Measurements from ENCODE around the gene RRAS2. TPM values are rescaled to one million over a fixed set of nuclear protein-coding genes. Genes with fewer than 3 reads are reported as not detected.

RRAS2 gene
- polyA plus RNA-seq, 1 of the 3 experiments (the other 2 are of a cell fraction) = 53.3 TPM

DNA sequence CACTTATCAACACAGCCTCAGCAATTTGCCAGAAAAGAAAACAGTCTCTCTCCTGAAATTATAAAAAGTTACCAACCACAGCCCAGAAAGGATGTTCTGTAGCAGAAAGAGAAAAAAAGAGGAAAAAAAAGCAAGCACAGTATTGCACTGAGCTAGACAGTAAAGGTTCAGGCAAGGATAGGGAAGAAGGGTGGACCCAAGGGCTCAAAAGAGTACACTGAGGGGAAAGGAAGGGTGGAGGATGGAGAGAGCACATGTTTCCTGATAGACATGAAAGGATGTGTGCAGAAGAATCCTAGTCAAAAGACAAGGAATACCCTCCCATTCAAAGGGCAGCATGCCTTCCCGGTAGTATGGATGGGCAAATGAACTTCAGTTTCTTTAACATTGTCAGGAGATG, 59.1 kb downstream of the RRAS2 start:
- CTCF ChIA-PET = interaction anchor here (0.8 to 3.5 kb wide), 20 partner anchors 9 to 775 kb away, joined by 3 to 89 read pairs (median 9); partner anchors contain the start of gene SPON1
- Histone ChIP-seq H3K4me2 (peak overlapping the region; percentile 17; the same call in 1 of the 2 replicates), H4K20me1 (ENCODE audit: insufficient read depth) (peaks cover 77% of the 10 kb centered on the region), H3F3A (replicated peaks; ENCODE audit: insufficient read depth) (peaks cover 7% of the 10 kb centered on the region), H3K4me1 (ENCODE audit: control insufficient read depth in 1 of 2, insufficient read depth in 2 of 2, low read depth in 1 of 2, low read length in 1 of 2) (peaks cover 2 to 17% of the 10 kb centered on the region in 2 experiments; a peak in 1 of 4 replicates), H3K9me2 (no peaks in the 10 kb centered on the region), H3K9ac (no peak overlapping the region), H3K27me3 (ENCODE audit: insufficient read depth) (no peaks in the 10 kb centered on the region), H3K27ac (ENCODE audit: low read depth in 2 of 2, low read length in 1 of 2) (no peak overlapping the region), H3K4me3 (ENCODE audit: low read depth in 2 of 2, low read length in 1 of 2) (no peak overlapping the region), H2AFZ (ENCODE audit: low read depth) (no peak overlapping the region), H3K9me3 (no peaks in the 10 kb centered on the region), H3K36me3 (replicated peaks in 1 of 2; ENCODE audit: control insufficient read depth in 1 of 2, insufficient read depth in 2 of 2, low read length in 1 of 2) (peaks cover 0 to 8% of the 10 kb centered on the region in 2 experiments), H3K79me2 (ENCODE audit: insufficient read depth) (peaks cover 100% of the 10 kb centered on the region)
- POLR2A ChIA-PET = no interaction called here
- no peak for DNase-seq
- TF ChIP-seq TAF1 (IDR thresholded peaks at IDR 0.05; ENCODE audit: borderline replicate concordance, low read depth, low read length) = no peak
- no peak for TF ChIP-seq JUND (IDR thresholded peaks at IDR 0.05)
- TF ChIP-seq MAX (IDR thresholded peaks at IDR 0.05; ENCODE audit: low read depth) = no peak
- TF ChIP-seq GATA2 (CRISPR knock-in tag; IDR thresholded peaks at IDR 0.05) = no peak
- no peak for TF ChIP-seq PBX3 (IDR thresholded peaks at IDR 0.05)
- TF ChIP-seq FOXM1 (IDR thresholded peaks at IDR 0.05; ENCODE audit: low read depth) = no peak
- WGBS (ENCODE audit: low lambda C conversion rate) = 88% methylated on average over 1 of the region's 1 CpG

GRCh38 chr11:14290422-14290821, 68.6 kb downstream of the RRAS2 start:
- DNase-seq = no peak
- CTCF ChIA-PET = interaction anchor here (0.5 kb wide), 1 partner anchor 110 kb away, joined by 3 read pairs; no protein-coding TSS in a partner anchor
- H3K79me2 ChIP-seq (ENCODE audit: insufficient read depth) = peaks cover 48% of the 10 kb centered on the region
- H3K9me2 ChIP-seq = no peaks in the 10 kb centered on the region
- no peak overlapping the region for H2AFZ ChIP-seq (ENCODE audit: low read depth)
- no peak overlapping the region for H3K4me2 ChIP-seq
- H4K20me1 ChIP-seq (ENCODE audit: insufficient read depth) = no peaks in the 10 kb centered on the region
- no peaks in the 10 kb centered on the region for H3K4me1 ChIP-seq (ENCODE audit: control insufficient read depth in 1 of 2, insufficient read depth in 2 of 2, low read depth in 1 of 2, low read length in 1 of 2)
- no peak for TF ChIP-seq GABPA (IDR thresholded peaks at IDR 0.05; ENCODE audit: low read depth)
- TF ChIP-seq RAD21 (IDR thresholded peaks at IDR 0.05; ENCODE audit: low read length) = no peak
- TF ChIP-seq SMC3 (IDR thresholded peaks at IDR 0.05; ENCODE audit: low read depth, low read length) = no peak
- TF ChIP-seq, protein P1, sequence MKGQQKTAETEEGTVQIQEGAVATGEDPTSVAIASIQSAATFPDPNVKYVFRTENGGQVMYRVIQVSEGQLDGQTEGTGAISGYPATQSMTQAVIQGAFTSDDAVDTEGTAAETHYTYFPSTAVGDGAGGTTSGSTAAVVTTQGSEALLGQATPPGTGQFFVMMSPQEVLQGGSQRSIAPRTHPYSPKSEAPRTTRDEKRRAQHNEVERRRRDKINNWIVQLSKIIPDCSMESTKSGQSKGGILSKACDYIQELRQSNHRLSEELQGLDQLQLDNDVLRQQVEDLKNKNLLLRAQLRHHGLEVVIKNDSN (IDR thresholded peaks at IDR 0.05; ENCODE audit: borderline replicate concordance, low read depth) = no peak
- no peak for TF ChIP-seq SIN3A (IDR thresholded peaks at IDR 0.05; ENCODE audit: borderline replicate concordance, low read depth, low read length)
- TF ChIP-seq, protein P2, sequence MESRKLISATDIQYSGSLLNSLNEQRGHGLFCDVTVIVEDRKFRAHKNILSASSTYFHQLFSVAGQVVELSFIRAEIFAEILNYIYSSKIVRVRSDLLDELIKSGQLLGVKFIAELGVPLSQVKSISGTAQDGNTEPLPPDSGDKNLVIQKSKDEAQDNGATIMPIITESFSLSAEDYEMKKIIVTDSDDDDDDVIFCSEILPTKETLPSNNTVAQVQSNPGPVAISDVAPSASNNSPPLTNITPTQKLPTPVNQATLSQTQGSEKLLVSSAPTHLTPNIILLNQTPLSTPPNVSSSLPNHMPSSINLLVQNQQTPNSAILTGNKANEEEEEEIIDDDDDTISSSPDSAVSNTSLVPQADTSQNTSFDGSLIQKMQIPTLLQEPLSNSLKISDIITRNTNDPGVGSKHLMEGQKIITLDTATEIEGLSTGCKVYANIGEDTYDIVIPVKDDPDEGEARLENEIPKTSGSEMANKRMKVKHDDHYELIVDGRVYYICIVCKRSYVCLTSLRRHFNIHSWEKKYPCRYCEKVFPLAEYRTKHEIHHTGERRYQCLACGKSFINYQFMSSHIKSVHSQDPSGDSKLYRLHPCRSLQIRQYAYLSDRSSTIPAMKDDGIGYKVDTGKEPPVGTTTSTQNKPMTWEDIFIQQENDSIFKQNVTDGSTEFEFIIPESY (IDR thresholded peaks at IDR 0.05; ENCODE audit: borderline replicate concordance, low read depth) = no peak
- TF ChIP-seq FOXJ3 (CRISPR knock-in tag; IDR thresholded peaks at IDR 0.05) = no peak
- TF ChIP-seq NRF1 (IDR thresholded peaks at IDR 0.05; ENCODE audit: low read depth, low read length) = no peak
- no peak for TF ChIP-seq EP300 (IDR thresholded peaks at IDR 0.05; ENCODE audit: borderline replicate concordance in 1 of 2, low read depth in 1 of 2, low read length in 1 of 2)
- no peak for TF ChIP-seq RCOR1 (IDR thresholded peaks at IDR 0.05; ENCODE audit: low read length)
- no peak for TF ChIP-seq TAF1 (IDR thresholded peaks at IDR 0.05; ENCODE audit: borderline replicate concordance, low read depth, low read length)
- TF ChIP-seq, protein P3, sequence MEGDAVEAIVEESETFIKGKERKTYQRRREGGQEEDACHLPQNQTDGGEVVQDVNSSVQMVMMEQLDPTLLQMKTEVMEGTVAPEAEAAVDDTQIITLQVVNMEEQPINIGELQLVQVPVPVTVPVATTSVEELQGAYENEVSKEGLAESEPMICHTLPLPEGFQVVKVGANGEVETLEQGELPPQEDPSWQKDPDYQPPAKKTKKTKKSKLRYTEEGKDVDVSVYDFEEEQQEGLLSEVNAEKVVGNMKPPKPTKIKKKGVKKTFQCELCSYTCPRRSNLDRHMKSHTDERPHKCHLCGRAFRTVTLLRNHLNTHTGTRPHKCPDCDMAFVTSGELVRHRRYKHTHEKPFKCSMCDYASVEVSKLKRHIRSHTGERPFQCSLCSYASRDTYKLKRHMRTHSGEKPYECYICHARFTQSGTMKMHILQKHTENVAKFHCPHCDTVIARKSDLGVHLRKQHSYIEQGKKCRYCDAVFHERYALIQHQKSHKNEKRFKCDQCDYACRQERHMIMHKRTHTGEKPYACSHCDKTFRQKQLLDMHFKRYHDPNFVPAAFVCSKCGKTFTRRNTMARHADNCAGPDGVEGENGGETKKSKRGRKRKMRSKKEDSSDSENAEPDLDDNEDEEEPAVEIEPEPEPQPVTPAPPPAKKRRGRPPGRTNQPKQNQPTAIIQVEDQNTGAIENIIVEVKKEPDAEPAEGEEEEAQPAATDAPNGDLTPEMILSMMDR (IDR thresholded peaks at IDR 0.05) = no peak
- no peak for TF ChIP-seq IRF3 (IDR thresholded peaks at IDR 0.05; ENCODE audit: low read depth, low read length)
- TF ChIP-seq PBX3 (IDR thresholded peaks at IDR 0.05) = no peak
- no peak for TF ChIP-seq RXRA (IDR thresholded peaks at IDR 0.05; ENCODE audit: borderline replicate concordance, low read depth)
- TF ChIP-seq TCF12 (IDR thresholded peaks at IDR 0.05) = no peak
- H3K27me3 ChIP-seq (ENCODE audit: insufficient read depth) = no peaks in the 10 kb centered on the region
- no peak overlapping the region for H3K4me3 ChIP-seq (ENCODE audit: low read depth in 2 of 2, low read length in 1 of 2)
- POLR2A ChIA-PET = no interaction called here
- H3K36me3 ChIP-seq (replicated peaks in 1 of 2; ENCODE audit: control insufficient read depth in 1 of 2, insufficient read depth in 2 of 2, low read length in 1 of 2) = peaks cover 23 to 81% of the 10 kb centered on the region in 2 experiments
- H3F3A ChIP-seq (replicated peaks; ENCODE audit: insufficient read depth) = peaks cover 13% of the 10 kb centered on the region
- no peak overlapping the region for H3K9ac ChIP-seq
- WGBS (ENCODE audit: low lambda C conversion rate) = 93% methylated on average over 3 of the region's 3 CpGs
- no peaks in the 10 kb centered on the region for H3K9me3 ChIP-seq
- no peak overlapping the region for H3K27ac ChIP-seq (ENCODE audit: low read depth in 2 of 2, low read length in 1 of 2)

Measured in SK-N-SH (cell line).